ENCODE measurements around the gene SOS1. TPM values are rescaled to one million over a fixed set of nuclear protein-coding genes. Genes with fewer than 3 reads are reported as not detected.
A peak's percentile ranks its signal among the peaks of the same experiment; 100 is the strongest.

The SOS1 gene
- total and polyA plus RNA-seq, 2 of the 13 experiments (the other 11 are each of a cell fraction or from before 2014, with no cell fraction given): 20.8 to 60.4 TPM

DNA sequence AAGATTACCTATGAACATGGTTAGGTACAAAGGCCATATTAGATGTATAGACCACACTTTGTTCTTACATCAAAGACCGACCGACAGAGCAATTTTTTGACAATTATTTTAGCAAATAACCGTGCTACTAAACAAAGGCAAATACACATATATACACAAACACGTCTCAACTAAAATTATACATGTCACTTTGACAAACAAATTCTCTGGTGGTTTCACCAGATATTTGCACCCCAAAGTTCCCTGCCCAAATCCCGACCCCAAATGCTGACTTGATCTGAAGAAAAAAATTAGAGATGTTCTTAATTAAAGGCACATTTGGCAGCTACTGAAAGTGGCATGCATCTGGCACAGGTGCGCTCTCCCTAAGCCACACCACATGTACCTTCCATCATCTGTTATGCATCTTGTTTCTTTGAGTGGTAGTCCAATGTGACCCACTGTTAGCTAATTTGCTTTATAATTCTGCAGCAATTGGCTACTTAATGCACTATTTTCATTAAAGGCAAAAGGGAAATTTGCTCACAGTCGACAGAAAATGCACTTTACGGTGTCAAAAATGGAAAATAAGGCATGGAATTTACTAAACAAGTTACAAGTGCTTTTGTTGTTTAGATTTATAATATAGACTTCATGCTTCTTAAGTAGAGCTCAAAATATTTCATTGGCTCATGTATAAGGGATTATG lies 139.0 kb downstream of the SOS1 start:
- Histone ChIP-seq H2AFZ (ENCODE audit: low read length) (no peak overlapping the region), H3K27me3 (ENCODE audit: control insufficient read depth in 1 of 2, insufficient read depth in 2 of 2, low read length in 2 of 2) (no peaks in the 10 kb centered on the region), H3K36me3 (replicated peaks in 1 of 2; ENCODE audit: control insufficient read depth in 1 of 2, insufficient read depth in 2 of 2, low read length in 2 of 2) (peaks cover 2 to 19% of the 10 kb centered on the region in 2 experiments), H3K79me2 (ENCODE audit: insufficient read depth, low read length) (no peaks in the 10 kb centered on the region), H3K4me1 (ENCODE audit: insufficient read depth, low read length) (peaks cover 58% of the 10 kb centered on the region), H3K4me3 (replicated peaks in 1 of 3; ENCODE audit: insufficient read depth in 1 of 3, low read depth in 2 of 3, low read length in 3 of 3) (peak overlapping the region in 2 of 3 experiments; percentile 18 to 34; a peak in 2 of 6 replicates), H3K4me2 (ENCODE audit: low read depth, low read length) (peak overlapping the region; percentile 68), H4K20me1 (ENCODE audit: insufficient read depth, low read length) (no peaks in the 10 kb centered on the region), H3K27ac (ENCODE audit: extremely low read length, insufficient read depth, low read length) (peak overlapping the region; percentile 98), H3K9me3 (ENCODE audit: low read length) (no peaks in the 10 kb centered on the region), H3K9ac (ENCODE audit: insufficient read depth, low read depth, low read length) (peak overlapping the region; percentile 61)
- ATAC-seq (peak; percentile 95), FAIRE-seq (peak; percentile 60), DNase-seq (ENCODE audit: low spot score) (peak; percentile 98)
- CTCF ChIA-PET (ENCODE audit: low intra/inter-chr PET ratio, low total read pairs): no interaction called here
- WGBS (ENCODE audit: low lambda C conversion rate): 33% methylated on average over 8 of the region's 8 CpGs
- intact Hi-C loops (cut with micrococcal nuclease; ENCODE audit: unreplicated experiment): loop anchor here (1.0 kb wide), 1 partner anchor 35 kb away; no protein-coding TSS in a partner anchor
- POLR2A ChIA-PET: interaction anchor here (0.9 to 2.1 kb wide), 3 partner anchors 33 to 139 kb away, joined by 3 to 5 read pairs (median 5); partner anchors contain the start of gene SOS1
- no TSS peak for BruUV-seq (replicated peaks)
- in situ Hi-C loops (cut with HindIII; ENCODE audit: extremely low pct_ligation_motif_present, low pct_unique_long_range_greater_than_20kb): loop anchor here (5.0 kb wide), 1 partner anchor 35 kb away; no protein-coding TSS in a partner anchor
- TF ChIP-seq MLXIP (CRISPR knock-in tag; IDR thresholded peaks at IDR 0.05; ENCODE audit: borderline replicate concordance): no peak
- TF ChIP-seq MAZ (IDR thresholded peaks at IDR 0.05; ENCODE audit: borderline replicate concordance, low read depth, low read length): no peak
- no peak for TF ChIP-seq MAZ (CRISPR knock-in tag; IDR thresholded peaks at IDR 0.05; ENCODE audit: low read depth)
- no peak for TF ChIP-seq CTCF (CRISPR knock-in tag; IDR thresholded peaks at IDR 0.05)
- no peak for TF ChIP-seq ZNF326 (CRISPR knock-in tag; IDR thresholded peaks at IDR 0.05; ENCODE audit: borderline replicate concordance)
- no peak for TF ChIP-seq MED13 (CRISPR knock-in tag; IDR thresholded peaks at IDR 0.05)
- TF ChIP-seq ZNF572 (CRISPR knock-in tag; IDR thresholded peaks at IDR 0.05): no peak
- TF ChIP-seq ZNF83 (CRISPR knock-in tag; IDR thresholded peaks at IDR 0.05; ENCODE audit: borderline replicate concordance): no peak
- TF ChIP-seq ELF1 (CRISPR knock-in tag; IDR thresholded peaks at IDR 0.05): no peak
- no peak for TF ChIP-seq USF2 (IDR thresholded peaks at IDR 0.05; ENCODE audit: low read depth, low read length)
- TF ChIP-seq USF2 (CRISPR knock-in tag; IDR thresholded peaks at IDR 0.05; ENCODE audit: borderline replicate concordance): no peak
- TF ChIP-seq ZBTB8A (CRISPR knock-in tag; IDR thresholded peaks at IDR 0.05; ENCODE audit: borderline replicate concordance, low read depth): no peak
- peak; percentile 48 for TF ChIP-seq ZMYM4 (CRISPR knock-in tag; IDR thresholded peaks at IDR 0.05)
- TF ChIP-seq HNF4A (CRISPR knock-in tag; IDR thresholded peaks at IDR 0.05): peak; percentile 98
- TF ChIP-seq, protein P1, sequence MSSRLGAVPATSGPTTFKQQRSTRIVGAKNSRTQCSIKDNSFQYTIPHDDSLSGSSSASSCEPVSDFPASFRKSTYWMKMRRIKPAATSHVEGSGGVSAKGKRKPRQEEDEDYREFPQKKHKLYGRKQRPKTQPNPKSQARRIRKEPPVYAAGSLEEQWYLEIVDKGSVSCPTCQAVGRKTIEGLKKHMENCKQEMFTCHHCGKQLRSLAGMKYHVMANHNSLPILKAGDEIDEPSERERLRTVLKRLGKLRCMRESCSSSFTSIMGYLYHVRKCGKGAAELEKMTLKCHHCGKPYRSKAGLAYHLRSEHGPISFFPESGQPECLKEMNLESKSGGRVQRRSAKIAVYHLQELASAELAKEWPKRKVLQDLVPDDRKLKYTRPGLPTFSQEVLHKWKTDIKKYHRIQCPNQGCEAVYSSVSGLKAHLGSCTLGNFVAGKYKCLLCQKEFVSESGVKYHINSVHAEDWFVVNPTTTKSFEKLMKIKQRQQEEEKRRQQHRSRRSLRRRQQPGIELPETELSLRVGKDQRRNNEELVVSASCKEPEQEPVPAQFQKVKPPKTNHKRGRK (CRISPR knock-in tag; IDR thresholded peaks at IDR 0.05): no peak

Measured in HepG2 (cell line).